NK-92 treated with Interleukin-12 subunit alpha and Interleukin-12 subunit beta, amount 100 ng/mL, for 24 hours (cell line): ENCODE data around the gene RUFY2.
"Not testable (repeated sequence)": the region's sequence is repeated elsewhere in the genome, so short reads cannot be mapped to it uniquely, and the experiment has no call there.

ENCODE experiments used
- DNase-seq: peaks from one replicate; lab custom pipeline; 2025; lab: John Stamatoyannopoulos, UW

RUFY2 gene

DNA sequence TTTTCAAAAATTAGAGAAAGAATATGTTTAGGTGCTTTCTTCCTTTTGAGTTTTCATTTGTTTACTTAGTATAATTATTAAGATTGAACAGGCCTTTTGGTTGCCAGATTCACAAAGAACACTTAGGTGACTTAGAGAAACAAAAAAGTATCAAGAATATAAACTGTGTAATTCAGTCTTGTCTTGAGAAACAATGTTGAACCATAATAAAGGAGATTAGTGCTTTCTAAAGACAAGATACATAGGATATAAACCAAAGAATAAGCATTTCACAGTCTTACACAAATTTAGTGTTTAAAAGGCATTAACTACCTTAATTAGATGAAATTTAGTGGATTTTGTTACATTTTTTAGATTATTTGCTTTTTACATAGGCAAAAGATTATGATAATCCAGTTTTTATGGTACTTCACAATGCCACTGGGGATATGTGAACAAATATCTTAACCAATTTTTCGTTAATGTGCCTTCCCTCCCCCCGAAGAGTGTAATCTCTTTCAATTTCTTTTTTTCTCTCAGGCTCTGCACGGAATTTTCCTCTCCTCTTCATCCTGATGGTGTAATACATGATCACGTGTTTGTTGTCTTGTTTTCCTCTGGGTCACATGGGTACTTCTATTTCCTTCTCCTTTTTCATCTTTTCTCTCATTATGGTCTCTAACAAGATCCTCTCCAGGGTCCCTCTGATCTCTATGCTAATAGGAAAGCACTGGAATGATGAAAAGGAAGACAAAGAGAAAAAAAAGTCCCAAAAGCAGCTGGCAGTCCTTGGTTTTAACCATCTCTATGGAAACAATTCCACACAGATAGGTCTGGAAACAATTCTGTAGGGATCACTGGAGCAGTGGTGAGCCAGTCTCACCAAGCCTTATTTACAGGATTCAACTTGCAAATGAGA lies 78.9 kb downstream of the RUFY2 start:
- DNase-seq: no peak

DNA sequence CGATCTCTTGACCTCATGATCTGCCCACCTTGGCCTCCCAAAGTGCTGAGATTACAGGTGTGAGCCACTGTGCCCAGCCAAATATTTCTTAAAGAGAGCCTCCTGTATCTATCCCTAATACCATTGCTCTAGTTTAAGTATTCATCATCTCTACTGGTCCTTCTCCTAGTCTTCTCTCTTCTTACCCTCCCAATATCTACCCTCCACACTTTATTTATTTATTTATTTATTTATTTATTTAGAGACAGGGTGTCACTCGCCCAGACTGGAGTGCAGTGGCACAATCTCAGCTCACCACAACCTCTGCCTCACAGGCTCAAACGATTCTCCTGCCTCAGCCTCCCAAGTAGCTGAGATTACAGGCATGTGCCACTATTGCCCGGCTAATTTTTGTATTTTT lies 82.7 kb downstream of the RUFY2 start:
- DNase-seq: not testable (repeated sequence)

DNA sequence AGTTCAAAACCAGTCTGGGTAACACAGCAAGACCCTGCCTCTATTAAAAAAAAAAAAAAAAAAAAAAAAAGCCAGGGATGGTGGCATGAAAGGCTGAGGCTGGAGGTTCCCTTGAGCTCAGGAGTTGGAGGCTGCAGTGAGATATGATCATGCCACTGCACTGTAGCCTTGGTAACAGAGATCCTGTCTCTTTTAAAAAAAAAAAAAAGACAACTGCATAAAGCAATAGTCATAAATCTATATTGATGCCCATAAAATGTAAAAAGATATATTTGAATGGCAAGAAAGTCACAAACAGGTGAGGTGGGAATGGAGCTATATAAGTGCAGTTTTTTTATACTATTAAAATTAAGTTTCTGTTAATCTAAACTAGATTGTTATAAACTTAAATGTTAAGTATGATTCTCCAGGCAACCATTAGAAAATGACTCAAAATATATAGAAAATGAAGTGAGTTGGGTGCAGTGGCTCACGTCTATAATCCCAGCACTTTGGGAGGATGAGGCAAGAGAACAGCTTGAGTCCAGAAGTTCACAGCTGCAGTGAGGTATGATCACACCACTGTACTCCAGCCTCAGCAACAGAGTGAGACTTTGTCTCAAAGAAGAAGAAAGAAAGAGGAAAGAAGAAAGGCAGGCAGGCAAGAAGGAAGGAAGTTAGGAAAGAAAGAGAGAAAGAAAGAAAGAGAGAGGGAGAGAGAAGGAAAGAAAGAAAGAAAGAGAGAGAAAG lies 88.6 kb downstream of the RUFY2 start:
- no peak for DNase-seq

DNA sequence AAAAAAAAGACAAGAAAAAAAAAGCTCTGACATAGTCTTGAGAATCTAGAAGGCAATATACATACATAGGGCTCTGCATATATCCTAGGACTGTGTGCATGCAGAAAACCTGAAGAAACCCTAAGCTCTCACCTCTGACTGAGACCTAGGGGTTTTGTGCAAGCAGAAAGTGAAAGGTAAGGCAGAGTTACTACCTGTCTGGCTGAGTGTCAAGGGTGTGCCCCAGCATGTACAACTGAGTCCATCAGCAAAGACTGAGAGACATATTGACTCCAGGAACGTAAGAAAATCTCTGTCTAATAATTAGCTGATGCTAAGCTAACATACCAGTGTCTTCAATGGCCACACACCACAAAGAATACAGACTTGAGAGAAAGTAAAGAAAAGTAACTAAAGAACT lies 91.5 kb downstream of the RUFY2 start:
- no peak for DNase-seq

DNA sequence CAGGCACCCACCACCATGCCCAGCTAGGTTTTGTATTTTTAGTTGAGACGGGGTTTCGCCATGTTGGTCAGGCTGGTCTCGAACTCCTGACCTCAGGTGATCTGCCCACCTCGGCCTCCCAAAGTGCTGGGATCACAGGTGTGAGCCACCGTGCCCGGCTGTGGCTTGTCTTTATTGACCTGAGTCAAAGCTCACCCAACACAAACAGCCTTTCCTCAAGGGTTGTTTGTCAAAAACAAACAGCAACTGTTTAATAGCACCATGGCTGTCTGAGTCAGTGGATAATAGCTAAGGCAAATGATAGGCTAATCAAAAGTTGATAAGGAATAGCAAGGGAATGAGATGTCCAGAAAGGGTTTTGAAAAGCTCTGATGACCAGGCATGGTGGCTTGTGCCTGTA lies 92.1 kb downstream of the RUFY2 start:
- not testable (repeated sequence) for DNase-seq

DNA sequence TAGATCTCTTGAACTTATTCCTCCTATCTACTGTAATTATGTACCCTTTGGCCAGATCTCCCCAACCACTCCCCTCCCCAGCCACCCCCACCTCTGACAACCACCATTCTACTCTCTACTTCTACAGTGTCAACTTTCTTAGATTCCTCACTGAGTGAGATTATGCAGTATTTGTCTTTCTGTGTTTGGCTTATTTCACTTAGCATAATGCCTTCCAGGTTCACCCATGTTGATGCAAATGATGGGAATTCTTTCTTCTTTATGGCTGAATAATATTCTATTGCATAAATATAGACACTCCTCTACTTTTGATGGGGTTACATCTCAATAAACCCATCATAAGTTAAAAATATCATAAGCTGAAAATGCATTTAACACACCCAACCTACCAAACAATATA lies 96.5 kb downstream of the RUFY2 start:
- no peak for DNase-seq

DNA sequence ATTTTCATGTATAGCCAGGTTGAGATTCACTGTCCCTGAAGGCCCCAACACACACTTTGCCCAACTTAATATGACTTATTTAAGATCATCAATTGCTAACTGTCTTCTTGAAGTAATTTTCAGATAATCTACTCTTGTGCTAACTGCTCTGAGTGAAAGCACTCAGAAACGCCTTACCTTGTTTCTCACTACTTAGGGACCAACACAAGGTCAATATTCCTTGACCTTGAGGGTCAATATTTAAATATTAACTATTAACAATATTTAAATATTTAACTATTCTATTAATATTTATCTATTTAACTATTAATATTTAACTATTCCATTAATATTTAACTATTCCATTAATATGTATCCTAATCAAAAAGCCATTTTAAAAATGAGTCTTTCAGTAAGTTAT lies 101.2 kb downstream of the RUFY2 start:
- no peak for DNase-seq

DNA sequence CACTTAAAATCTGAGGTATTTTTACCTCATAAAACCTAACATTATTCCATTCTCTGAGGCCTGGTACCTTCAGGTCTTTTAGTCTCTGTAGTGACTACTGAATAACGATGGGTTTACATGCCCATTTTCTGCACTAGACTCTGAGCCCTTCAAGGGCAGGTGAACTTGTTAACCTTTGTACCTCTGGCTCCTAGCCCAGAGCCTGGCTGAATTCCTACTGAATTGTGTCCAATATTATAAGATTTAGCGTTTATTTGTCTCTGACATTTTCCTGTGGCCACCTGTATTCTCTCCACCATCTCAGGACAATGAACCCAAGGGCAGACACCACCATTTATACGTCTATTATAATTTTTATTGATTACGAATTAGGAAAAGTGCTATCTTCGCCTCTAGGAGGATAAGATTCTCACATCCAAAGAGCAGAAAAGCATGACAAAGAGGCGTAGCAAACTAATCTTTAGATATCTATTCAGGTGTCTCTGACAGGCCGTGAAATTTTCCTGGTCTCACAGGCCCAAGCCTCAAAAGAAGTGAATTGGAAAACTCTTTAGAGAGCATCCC lies 103.1 kb downstream of the RUFY2 start:
- no peak for DNase-seq

DNA sequence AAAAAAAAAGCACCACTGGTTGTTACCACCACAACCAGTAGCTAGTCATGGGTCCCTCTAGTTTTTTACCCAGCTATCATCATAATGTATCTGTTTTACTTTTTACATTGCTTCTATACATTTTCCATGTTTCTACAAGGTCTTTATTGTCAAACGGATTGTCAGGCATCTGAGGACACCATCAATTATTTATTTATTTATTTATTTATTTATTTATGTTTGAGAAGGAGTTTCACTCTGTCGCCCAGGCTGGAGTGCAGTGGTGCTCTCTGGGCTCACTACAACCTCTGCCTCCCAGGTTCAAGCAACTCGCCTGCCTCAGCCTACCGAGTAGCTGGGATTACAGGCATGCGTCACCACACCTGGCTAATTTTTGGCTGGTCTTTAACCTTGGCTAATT lies 104.2 kb downstream of the RUFY2 start:
- no peak for DNase-seq

DNA sequence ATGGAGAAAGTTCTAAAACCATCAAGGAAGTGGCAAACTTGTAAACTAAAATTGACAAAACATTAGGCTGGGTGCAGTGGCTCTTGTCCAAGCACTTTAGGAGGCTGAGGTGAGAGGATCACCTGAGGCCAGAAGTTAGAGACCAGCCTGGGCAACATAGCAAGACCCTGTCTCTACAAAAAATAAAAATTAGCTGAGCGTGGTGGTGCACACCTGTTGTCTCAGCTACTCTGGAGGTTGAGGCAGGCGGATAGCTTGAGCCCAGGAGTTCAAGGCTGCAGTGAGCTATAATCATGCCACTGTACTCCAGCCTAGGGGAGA lies 104.6 kb downstream of the RUFY2 start:
- DNase-seq: no peak

DNA sequence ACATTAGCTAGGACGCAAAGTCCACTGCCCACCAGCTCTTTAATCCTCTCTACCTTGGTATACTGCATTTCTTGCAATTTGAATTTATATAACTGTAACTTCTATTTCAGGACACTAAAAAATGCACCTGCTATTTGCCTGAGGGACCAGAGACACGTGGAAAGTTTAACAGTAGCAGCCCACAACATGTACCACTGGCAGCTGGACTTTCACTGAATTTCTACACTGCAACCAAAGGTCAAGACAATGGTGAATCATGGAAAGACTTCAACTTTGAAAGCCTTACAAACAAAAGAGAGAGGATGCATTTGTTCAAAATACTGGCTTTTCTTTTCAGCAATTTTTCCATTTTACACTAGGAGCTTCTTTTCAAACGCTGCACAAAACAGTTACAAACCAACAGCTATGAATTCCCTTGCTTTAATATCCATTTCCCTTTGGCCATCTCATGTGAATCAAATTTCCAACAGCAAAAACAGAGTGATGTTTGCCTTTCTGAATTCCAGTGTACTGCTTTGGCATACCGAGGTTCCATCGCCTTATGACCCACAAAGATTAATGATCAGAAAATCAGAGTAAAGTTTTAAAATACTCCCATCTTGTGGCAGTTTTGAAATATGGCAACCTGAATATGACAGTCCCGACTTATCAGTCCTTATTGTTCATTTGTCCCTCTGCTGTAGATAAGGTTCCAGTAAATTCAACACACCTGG lies 105.1 kb downstream of the RUFY2 start:
- no peak for DNase-seq

DNA sequence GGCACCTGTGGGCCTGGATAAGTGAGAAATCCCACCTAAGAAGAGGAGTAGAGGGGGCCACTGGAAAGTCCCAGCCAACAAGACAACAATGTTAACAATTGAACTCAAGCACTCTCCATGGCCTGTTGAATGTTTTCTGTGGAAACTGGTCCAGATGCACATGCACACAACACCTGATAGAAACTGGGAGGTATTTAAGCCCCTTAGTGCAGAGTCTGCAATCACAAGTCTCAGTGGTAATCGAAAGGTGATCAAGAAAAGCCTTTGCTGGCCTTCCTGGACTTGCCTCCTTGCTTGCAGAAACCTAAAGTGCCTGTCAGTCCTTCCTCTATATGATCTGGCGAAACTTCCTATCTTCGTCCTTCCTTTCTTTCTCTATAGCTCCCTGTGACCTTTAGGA lies 105.8 kb downstream of the RUFY2 start:
- no peak for DNase-seq

DNA sequence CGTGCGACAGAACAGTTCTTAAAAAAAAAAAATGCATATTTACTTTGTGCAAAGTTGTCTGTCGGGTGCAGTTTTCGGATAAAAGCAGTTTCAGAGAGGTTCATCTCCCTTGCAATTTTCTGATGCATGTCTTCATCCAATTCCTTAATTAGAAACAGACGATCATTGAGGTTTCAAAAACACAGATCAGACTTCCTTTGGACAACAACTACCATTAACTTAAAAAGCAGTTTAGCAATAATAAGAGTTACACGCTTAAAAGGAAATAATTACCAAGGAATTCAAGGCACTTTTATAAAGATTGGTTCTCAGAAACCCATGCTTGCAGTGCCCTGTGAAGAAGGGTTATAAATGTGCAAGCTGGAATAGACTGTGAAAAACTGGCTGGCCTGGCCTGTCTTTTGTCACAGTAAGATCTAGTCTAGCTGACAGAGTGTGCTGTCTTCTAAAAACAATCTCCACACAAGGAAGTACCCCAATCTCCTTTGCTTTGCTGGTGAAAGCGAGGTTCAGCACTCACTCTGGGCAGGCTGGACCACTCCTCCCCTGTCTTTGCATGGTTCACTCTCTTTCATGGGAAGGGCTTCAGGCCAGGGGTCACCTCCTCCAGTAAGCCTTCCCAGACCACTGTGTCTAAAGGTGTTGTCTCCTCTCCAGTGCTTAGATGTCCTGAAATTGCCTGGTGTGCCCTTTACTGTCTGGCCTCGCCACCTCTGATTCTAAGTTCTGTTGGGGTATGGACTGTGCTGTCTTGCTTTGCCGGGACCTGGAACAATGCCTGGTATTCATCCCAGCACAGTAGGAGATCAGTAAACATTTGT lies 110.0 kb downstream of the RUFY2 start:
- no peak for DNase-seq
